Right atrium auricular region (tissue), 2 donors: ENCODE measurements around the gene KAT7. TPM values are rescaled to one million over a fixed set of nuclear protein-coding genes. Genes with fewer than 3 reads are reported as not detected.
A peak's percentile ranks its signal among the peaks of the same experiment; 100 is the strongest.

Source experiments
- DNase-seq: peaks from one replicate; pipeline ENCODE4 v3.0.0-alpha.2; 2019; ENCODE audit warnings: low spot score
- H3K27ac ChIP-seq, 2 donors: fragments of 200-600 bp; sonication (generic); 1 replicate in 1 of 2; 2 replicates in 1 of 2; pipeline ENCODE4 v1.5.1; 2016 to 2019
- H3K27me3 ChIP-seq, 2 donors: fragments of 200-600 bp; sonication (generic); one replicate each; pipeline versions ENCODE4 v1.5.1 to v1.6.0; 2017 to 2019
- H3K36me3 ChIP-seq: fragments of 200-600 bp; sonication (generic); one replicate; pipeline ENCODE4 v1.5.1; 2016
- H3K4me1 ChIP-seq, 2 donors: fragments of 200-600 bp; sonication (generic); one replicate each; pipeline versions ENCODE4 v1.5.1 to v1.6.0; 2017 to 2019
- H3K4me3 ChIP-seq, 2 donors: fragments of 200-600 bp; sonication (generic); 1 replicate in 1 of 2; 2 replicates in 1 of 2; pipeline ENCODE4 v1.5.1; 2017 to 2019; ENCODE audit warnings: mild to moderate bottlenecking in 1 of 2, moderate library complexity in 1 of 2
- H3K9me3 ChIP-seq, 2 donors: fragments of 200-600 bp; sonication (generic); one replicate each; pipeline ENCODE4 v1.5.1; 2019
- total RNA-seq, 2 donors: library from RNA; depleted of rRNA; stranded (reverse); fragments of >200 nt; gene quantifications; one replicate each; pipeline ENCODE4 v1.1.0, GENCODE V29; 2016
- TF ChIP-seq, protein P1 (sequence below), 2 donors: fragments of 200-600 bp; sonication (generic); IDR thresholded peaks; one replicate each; pipeline ENCODE4 v1.5.1; 2019; ENCODE audit warnings: antibody characterized with exemption in 2 of 2

The KAT7 gene
- total RNA-seq, 2 donors from 2014 or later = 30.5 to 38.2 TPM

DNA sequence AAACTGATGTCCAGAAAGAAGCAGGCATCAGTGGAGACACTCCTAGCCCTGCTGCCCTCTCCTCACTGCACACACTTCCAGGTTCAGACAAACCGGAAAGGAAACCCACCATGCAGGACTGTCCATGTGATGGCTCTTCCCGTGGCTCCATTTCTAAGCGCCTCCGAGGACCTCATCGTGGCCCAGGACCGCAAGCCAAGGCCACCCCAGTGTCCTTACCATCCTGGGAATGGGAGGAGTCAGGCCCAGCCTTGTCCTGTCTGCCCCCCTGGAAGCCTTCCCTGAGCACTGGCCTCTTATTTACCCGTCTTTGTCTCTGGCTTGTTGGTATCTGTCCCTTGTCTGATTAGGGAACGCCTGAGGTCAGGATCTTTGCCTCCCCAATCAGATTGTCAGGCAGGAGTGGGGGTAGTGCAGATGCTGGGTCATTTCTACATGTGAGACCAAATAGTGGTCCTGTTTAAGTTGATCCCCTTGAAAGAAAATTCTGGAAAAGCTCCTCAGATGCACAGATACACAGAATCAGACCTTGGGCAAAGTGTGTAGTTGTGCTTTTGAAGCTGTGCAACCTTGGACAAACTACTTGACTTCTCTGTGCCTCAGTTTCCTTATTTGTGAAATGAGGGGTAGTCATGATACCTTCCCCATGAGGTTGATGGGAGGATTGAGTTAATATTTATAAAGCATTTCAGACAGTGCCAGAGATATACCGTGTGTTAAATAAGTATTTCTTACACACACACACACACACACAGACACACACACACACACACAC lies 58.6 kb downstream of the KAT7 start:
- no peak overlapping the region for H3K27ac ChIP-seq
- H3K4me1 ChIP-seq = peaks cover 0 to 44% of the 10 kb centered on the region in 2 donors
- H3K27me3 ChIP-seq = no peaks in the 10 kb centered on the region
- no peak for DNase-seq
- H3K9me3 ChIP-seq = no peaks in the 10 kb centered on the region
- H3K36me3 ChIP-seq = no peaks in the 10 kb centered on the region
- H3K4me3 ChIP-seq = no peak overlapping the region
- TF ChIP-seq, protein P1, sequence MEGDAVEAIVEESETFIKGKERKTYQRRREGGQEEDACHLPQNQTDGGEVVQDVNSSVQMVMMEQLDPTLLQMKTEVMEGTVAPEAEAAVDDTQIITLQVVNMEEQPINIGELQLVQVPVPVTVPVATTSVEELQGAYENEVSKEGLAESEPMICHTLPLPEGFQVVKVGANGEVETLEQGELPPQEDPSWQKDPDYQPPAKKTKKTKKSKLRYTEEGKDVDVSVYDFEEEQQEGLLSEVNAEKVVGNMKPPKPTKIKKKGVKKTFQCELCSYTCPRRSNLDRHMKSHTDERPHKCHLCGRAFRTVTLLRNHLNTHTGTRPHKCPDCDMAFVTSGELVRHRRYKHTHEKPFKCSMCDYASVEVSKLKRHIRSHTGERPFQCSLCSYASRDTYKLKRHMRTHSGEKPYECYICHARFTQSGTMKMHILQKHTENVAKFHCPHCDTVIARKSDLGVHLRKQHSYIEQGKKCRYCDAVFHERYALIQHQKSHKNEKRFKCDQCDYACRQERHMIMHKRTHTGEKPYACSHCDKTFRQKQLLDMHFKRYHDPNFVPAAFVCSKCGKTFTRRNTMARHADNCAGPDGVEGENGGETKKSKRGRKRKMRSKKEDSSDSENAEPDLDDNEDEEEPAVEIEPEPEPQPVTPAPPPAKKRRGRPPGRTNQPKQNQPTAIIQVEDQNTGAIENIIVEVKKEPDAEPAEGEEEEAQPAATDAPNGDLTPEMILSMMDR (IDR thresholded peaks at IDR 0.05) = no peak

DNA sequence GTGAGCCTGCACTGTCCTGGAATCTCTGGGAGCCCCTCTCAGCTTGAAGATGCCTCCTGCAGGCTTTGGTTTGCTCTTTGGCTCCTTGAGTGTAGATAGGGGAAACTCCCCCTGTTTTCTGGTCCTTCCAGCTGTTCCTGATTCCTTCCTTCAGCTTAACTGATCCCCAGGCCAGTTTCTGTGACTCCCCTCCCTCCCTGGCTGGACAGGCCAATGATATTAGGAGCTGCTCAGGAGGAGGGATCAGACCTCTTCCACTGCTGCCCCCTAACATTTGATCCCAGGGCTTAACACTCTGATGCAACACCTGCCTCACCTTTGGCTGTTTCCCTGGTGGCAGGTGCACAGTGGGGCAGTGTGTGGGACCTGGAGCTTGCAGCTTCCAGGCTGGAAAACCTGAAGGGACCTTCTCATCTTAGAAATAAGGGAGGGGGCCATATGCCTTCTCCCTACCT lies 59.6 kb downstream of the KAT7 start, which contains the start of gene TAC4:
Gene TAC4 (minus strand): TSS at position 51 of the 455 bp plus-strand sequence. CDS start 52 bp downstream, outside the sequence.
- no peak for DNase-seq
- no peaks in the 10 kb centered on the region for H3K36me3 ChIP-seq
- H3K9me3 ChIP-seq = no peaks in the 10 kb centered on the region
- no peak within 1 kb of the TSS for H3K27ac ChIP-seq
- H3K27me3 ChIP-seq = no peaks in the 10 kb centered on the region
- TF ChIP-seq, protein P1 (IDR thresholded peaks at IDR 0.05) = no peak
- H3K4me3 ChIP-seq = no peak within 1 kb of the TSS
- H3K4me1 ChIP-seq = peaks cover 0 to 45% of the 10 kb centered on the region in 2 donors

DNA sequence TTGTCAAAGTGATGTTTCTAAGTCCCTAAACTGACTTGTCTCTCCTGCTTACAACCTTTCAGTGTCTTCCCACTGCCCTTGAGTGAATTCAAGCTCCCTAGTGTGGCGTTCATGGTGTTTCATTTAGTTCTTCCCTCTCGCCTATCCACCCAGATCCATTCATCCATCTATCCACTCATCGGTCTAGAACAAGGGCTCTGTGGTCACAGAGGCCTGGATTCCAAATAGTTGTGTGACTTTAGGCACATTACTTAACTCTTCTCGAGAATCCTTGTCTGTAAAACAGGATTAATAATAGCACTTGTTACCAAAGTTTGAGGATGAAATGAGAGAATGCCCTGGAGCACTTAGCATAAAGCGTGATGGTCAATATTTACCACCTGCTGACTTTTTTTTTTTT lies 60.3 kb downstream of the KAT7 start:
- Histone ChIP-seq H3K27ac (no peak overlapping the region), H3K9me3 (no peaks in the 10 kb centered on the region), H3K36me3 (no peaks in the 10 kb centered on the region), H3K4me3 (no peak overlapping the region), H3K27me3 (no peaks in the 10 kb centered on the region), H3K4me1 (peaks cover 0 to 45% of the 10 kb centered on the region in 2 donors)
- no peak for DNase-seq
- TF ChIP-seq, protein P1 (IDR thresholded peaks at IDR 0.05) = no peak

DNA sequence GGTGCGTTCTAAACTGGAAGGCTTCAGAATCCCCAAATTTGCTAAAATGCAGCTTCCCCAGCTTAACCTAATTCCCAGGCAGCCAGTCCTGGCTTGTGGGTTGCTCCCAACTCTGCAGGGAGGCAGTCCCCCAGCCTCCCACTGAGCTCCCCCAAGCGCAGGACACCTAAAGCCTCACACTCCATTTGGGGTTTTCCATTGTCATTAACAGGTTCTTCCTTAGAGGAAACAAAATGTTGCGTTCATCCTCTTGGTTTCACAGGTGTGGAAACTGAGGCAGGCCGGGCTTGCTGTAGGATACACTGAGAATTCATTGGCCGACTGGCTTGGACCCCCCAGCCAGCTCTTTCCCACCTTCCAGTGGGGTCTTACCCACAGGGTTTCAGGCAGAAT lies 61.7 kb downstream of the KAT7 start:
- peaks cover 0 to 37% of the 10 kb centered on the region in 2 donors for H3K4me1 ChIP-seq
- TF ChIP-seq, protein P1 (IDR thresholded peaks at IDR 0.05) = no peak
- H3K4me3 ChIP-seq = no peak overlapping the region
- no peaks in the 10 kb centered on the region for H3K9me3 ChIP-seq
- DNase-seq = no peak
- no peaks in the 10 kb centered on the region for H3K27me3 ChIP-seq
- no peaks in the 10 kb centered on the region for H3K36me3 ChIP-seq
- no peak overlapping the region for H3K27ac ChIP-seq

DNA sequence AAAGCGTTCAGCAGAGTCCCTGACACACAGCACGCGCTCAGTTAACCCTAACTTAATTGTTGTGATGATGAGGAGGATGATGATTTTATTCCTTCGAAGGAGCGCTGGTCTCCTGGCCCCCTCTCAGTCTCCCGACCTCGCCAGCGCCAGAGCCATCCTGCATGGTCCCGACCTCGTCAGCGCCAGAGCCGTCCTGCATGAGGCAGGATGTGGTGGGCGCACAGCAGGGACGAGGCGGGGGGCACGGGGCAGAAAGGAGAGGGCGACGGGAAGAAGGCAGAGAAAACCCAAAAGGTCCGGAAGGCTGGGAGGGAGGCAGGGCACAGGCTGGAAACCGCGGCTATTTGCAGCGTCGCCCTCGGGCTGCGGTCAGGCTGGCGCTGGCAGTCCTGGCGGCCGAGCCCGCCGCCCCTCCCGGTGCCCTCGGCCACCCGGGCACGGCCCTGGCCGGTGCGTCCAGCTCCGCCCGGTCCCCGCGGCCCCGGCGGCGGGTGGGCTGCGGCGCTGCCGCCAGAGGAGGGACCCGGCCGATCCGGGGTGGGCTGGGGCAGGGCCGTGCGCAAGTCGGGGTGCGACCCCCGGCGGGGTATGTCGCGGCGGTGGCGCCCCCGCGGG lies 62.4 kb downstream of the KAT7 start:
- no peak for DNase-seq
- peak overlapping the region in 1 of 2 donors; percentile 49 for H3K27ac ChIP-seq
- TF ChIP-seq, protein P1 (IDR thresholded peaks at IDR 0.05) = no peak
- peak overlapping the region; percentile 53 to 64 for H3K4me3 ChIP-seq
- peaks cover 0 to 31% of the 10 kb centered on the region in 2 donors for H3K4me1 ChIP-seq
- H3K9me3 ChIP-seq = no peaks in the 10 kb centered on the region
- H3K27me3 ChIP-seq = no peaks in the 10 kb centered on the region
- H3K36me3 ChIP-seq = no peaks in the 10 kb centered on the region
